ENCODE data around the gene TUBB1. TPM values are rescaled to one million over a fixed set of nuclear protein-coding genes. Genes with fewer than 3 reads are reported as not detected.

The TUBB1 gene
- total and polyA plus RNA-seq, 2 of the 13 experiments (the other 11 are each of a cell fraction or from before 2014, with no cell fraction given), result 0.11 to 57.6 TPM

- no peak for TF ChIP-seq ZNF781 (CRISPR knock-in tag; IDR thresholded peaks at IDR 0.05; ENCODE audit: borderline replicate concordance, not compliant biosample characterization)
- TF ChIP-seq DMAP1 (CRISPR knock-in tag; IDR thresholded peaks at IDR 0.05), result no peak
- no peak for TF ChIP-seq HMGXB3 (CRISPR knock-in tag; IDR thresholded peaks at IDR 0.05; ENCODE audit: borderline replicate concordance)
- TF ChIP-seq MAX (IDR thresholded peaks at IDR 0.05), result no peak; the same call in none of the 2 replicates
- TF ChIP-seq ZNF382 (CRISPR knock-in tag; IDR thresholded peaks at IDR 0.05; ENCODE audit: borderline replicate concordance), result no peak
- no peak for TF ChIP-seq MAFF (IDR thresholded peaks at IDR 0.05; ENCODE audit: low read depth, low read length)
- no peak; the same call in 1 of the 2 replicates for TF ChIP-seq KMT2A (CRISPR knock-in tag; IDR thresholded peaks at IDR 0.05)
- TF ChIP-seq ELF1 (CRISPR knock-in tag; IDR thresholded peaks at IDR 0.05), result no peak
- 0 out of 2 replicates have a peak, but pooled peaks have one; percentile 47 for TF ChIP-seq TSC22D2 (CRISPR knock-in tag; IDR thresholded peaks at IDR 0.05; ENCODE audit: borderline replicate concordance)
- no peak for TF ChIP-seq HBP1 (CRISPR knock-in tag; IDR thresholded peaks at IDR 0.05; ENCODE audit: low read depth)
- peak; percentile 83 for TF ChIP-seq RXRB (CRISPR knock-in tag; IDR thresholded peaks at IDR 0.05; ENCODE audit: borderline replicate concordance)
- TF ChIP-seq PHB2 (IDR thresholded peaks at IDR 0.05; ENCODE audit: partially characterized antibody), result no peak
- TF ChIP-seq ZNF607 (CRISPR knock-in tag; IDR thresholded peaks at IDR 0.05; ENCODE audit: borderline replicate concordance), result peak; percentile 83; the same call in 1 of the 2 replicates
- no peak for TF ChIP-seq MAFG (CRISPR knock-in tag; IDR thresholded peaks at IDR 0.05)
- TF ChIP-seq CBX5 (CRISPR knock-in tag; IDR thresholded peaks at IDR 0.05; ENCODE audit: borderline replicate concordance), result no peak
- no peak for TF ChIP-seq ZNF317 (CRISPR knock-in tag; IDR thresholded peaks at IDR 0.05)
- peak; percentile 75; the same call in 1 of the 2 replicates for TF ChIP-seq NCOA5 (CRISPR knock-in tag; IDR thresholded peaks at IDR 0.05)
- TF ChIP-seq ZNF354B (CRISPR knock-in tag; IDR thresholded peaks at IDR 0.05), result no peak
- TF ChIP-seq TCF12 (IDR thresholded peaks at IDR 0.05), result no peak
- TF ChIP-seq TCF12 (CRISPR knock-in tag; IDR thresholded peaks at IDR 0.05), result no peak
- TF ChIP-seq ZBTB8A (CRISPR knock-in tag; IDR thresholded peaks at IDR 0.05; ENCODE audit: borderline replicate concordance, low read depth), result no peak
- TF ChIP-seq CERS6 (CRISPR knock-in tag; IDR thresholded peaks at IDR 0.05), result no peak
- TF ChIP-seq SUZ12 (IDR thresholded peaks at IDR 0.05; ENCODE audit: low read depth, low read length), result no peak
- TF ChIP-seq ZNF234 (CRISPR knock-in tag; conservative IDR thresholded peaks at IDR 0.05), result no peak
Observed at GRCh38 chr20:58995461-58996225, 23.6 kb upstream of the TUBB1 start (continued).
